ENCODE results near the gene SMCR8. TPM values are rescaled to one million over a fixed set of nuclear protein-coding genes. Genes with fewer than 3 reads are reported as not detected.

SMCR8 gene
- total and polyA plus RNA-seq, 3 experiments from 2014 or later: 4.9 to 26.9 (median 26.7) TPM

DNA sequence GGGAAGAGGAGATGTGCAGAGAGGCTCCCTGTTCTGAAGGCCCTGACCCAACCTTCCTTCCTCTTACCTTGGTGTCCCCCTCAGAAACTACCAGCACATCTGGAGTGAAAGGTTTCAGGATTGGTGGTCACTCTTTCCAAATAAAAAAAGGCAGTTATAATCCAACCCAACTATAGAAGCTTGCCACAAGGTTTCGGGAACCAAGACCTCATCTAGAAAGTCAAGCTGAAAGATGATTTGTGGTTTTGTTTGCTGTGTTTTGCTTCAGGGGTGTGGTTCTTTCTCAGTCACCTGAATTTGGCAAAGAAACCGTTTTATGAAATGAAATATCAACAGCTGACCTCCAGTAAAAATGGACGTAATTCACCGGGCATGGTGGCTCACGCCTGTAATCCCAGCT, 28.9 kb downstream of the SMCR8 start:
- Histone ChIP-seq H3K4me1 (ENCODE audit: insufficient read depth, low read length) (no peaks in the 10 kb centered on the region), H3K27ac (ENCODE audit: low read depth, low read length) (no peak overlapping the region), H3K9me3 (ENCODE audit: low read length) (no peaks in the 10 kb centered on the region), H3K36me3 (ENCODE audit: insufficient read depth, low read length) (peaks cover 3% of the 10 kb centered on the region), H3K4me3 (ENCODE audit: low read length) (no peak overlapping the region), H3K27me3 (ENCODE audit: insufficient read depth, low read length, poor library complexity, severe bottlenecking) (no peaks in the 10 kb centered on the region)
- ChIA-PET POLR2A (no interaction called here), CTCF (no interaction called here)
- H3K27ac Mint-ChIP-seq: peak overlapping the region in 2 of 8 donors; percentile 26 to 78
- no peak for DNase-seq
- no peaks in the 10 kb centered on the region for H3K27me3 Mint-ChIP-seq
- H3K9me3 Mint-ChIP-seq: no peaks in the 10 kb centered on the region
- peaks cover 0 to 4% (median 0%) of the 10 kb centered on the region in 3 donors for H3K4me1 Mint-ChIP-seq
- no peak overlapping the region for H3K4me3 Mint-ChIP-seq
- peaks cover 4 to 66% (median 14%) of the 10 kb centered on the region in 3 donors for H3K36me3 Mint-ChIP-seq

DNA sequence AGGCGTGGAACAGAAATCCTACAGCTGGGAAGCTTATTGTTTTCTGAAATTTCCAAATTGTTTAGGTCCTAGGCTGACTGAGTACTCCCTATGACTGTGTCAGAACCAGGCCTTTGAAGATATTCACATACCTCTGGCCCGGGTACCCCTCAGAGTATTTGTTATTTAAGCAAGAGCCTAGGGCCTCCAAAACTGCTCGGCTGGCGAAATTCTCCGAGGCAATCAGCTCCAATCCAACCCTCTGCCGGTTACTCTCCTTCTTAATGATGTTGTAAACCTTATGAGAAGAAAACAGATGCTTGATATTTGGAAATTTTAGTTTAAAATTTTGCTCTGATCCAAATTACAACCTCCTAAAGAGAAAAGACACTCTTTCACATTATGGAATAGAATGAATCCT, 38.4 kb downstream of the SMCR8 start:
- no peak for DNase-seq
- ChIA-PET POLR2A (no interaction called here), CTCF (no interaction called here)
- no peaks in the 10 kb centered on the region for H3K27me3 Mint-ChIP-seq
- peaks cover 0 to 43% (median 5%) of the 10 kb centered on the region in 3 donors for H3K36me3 Mint-ChIP-seq
- H3K4me3 Mint-ChIP-seq: no peak overlapping the region
- peaks cover 8% of the 10 kb centered on the region for H3K36me3 ChIP-seq (ENCODE audit: insufficient read depth, low read length)
- peak overlapping the region in 1 of 8 donors; percentile 41 for H3K27ac Mint-ChIP-seq
- H3K27me3 ChIP-seq (ENCODE audit: insufficient read depth, low read length, poor library complexity, severe bottlenecking): no peaks in the 10 kb centered on the region
- no peaks in the 10 kb centered on the region for H3K9me3 ChIP-seq (ENCODE audit: low read length)
- H3K4me1 Mint-ChIP-seq: peaks cover 0 to 1% (median 0%) of the 10 kb centered on the region in 3 donors
- H3K4me3 ChIP-seq (ENCODE audit: low read length): no peak overlapping the region
- H3K27ac ChIP-seq (ENCODE audit: low read depth, low read length): no peak overlapping the region
- no peaks in the 10 kb centered on the region for H3K4me1 ChIP-seq (ENCODE audit: insufficient read depth, low read length)
- H3K9me3 Mint-ChIP-seq: no peaks in the 10 kb centered on the region

DNA sequence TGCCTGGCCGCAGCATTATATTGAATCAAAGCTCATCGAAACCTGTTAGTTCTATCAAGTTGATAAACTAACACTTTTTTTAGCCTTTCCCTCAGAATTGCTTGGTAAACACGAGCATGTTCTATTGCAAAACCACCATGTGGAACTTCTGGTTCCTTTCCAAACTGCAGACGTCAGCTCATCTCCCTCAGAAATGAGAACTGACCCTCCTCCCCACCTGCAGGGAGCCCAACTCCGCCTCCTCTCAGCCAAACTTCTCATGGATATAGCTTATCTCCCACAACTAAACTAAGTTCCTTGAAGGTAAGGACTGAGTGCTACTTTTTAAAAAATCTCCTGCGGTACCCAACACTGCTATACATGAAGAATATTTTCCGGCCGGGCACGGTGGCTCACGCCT, 41.5 kb downstream of the SMCR8 start:
- no peaks in the 10 kb centered on the region for H3K9me3 ChIP-seq (ENCODE audit: low read length)
- H3K4me1 ChIP-seq (ENCODE audit: insufficient read depth, low read length): no peaks in the 10 kb centered on the region
- Mint-ChIP-seq H3K27ac (no peak overlapping the region), H3K36me3 (peaks cover 0 to 36% (median 5%) of the 10 kb centered on the region in 3 donors), H3K4me1 (peaks cover 0 to 1% (median under 1%) of the 10 kb centered on the region in 3 donors), H3K9me3 (no peaks in the 10 kb centered on the region), H3K4me3 (no peak overlapping the region), H3K27me3 (no peaks in the 10 kb centered on the region)
- no peak for DNase-seq
- H3K36me3 ChIP-seq (ENCODE audit: insufficient read depth, low read length): peaks cover 8% of the 10 kb centered on the region
- no peaks in the 10 kb centered on the region for H3K27me3 ChIP-seq (ENCODE audit: insufficient read depth, low read length, poor library complexity, severe bottlenecking)
- no peak overlapping the region for H3K27ac ChIP-seq (ENCODE audit: low read depth, low read length)
- no peak overlapping the region for H3K4me3 ChIP-seq (ENCODE audit: low read length)
- ChIA-PET POLR2A (no interaction called here), CTCF (no interaction called here)

DNA sequence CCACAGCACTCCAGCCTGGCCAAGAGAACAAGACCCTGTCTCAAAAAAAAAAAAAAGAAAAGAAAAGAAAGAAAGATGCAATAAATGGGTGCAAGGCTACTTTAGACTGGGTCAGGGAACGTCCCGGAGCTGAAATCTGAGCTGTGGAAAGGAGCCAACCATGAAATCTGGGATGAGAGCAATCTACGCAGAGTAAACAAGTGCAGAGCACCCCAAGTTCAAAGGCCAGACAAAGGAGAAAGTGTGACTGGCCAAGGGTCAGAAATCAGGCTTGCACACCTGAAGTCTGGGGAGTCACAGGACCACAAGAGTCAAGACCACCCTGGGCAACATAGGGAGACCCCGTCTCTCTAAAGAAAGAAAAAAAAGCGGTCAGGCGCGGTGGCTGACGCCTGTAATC, 45.4 kb downstream of the SMCR8 start:
- Mint-ChIP-seq H3K27ac (peak overlapping the region in 2 of 8 donors; percentile 51 to 74), H3K9me3 (no peaks in the 10 kb centered on the region), H3K4me3 (peak overlapping the region in 3 of 7 donors; percentile 20 to 56 (median 24)), H3K27me3 (no peaks in the 10 kb centered on the region), H3K4me1 (peaks cover 14 to 20% (median 17%) of the 10 kb centered on the region in 3 donors), H3K36me3 (peaks cover 0 to 12% (median under 1%) of the 10 kb centered on the region in 3 donors)
- POLR2A ChIA-PET: no interaction called here
- CTCF ChIA-PET: no interaction called here
- no peaks in the 10 kb centered on the region for H3K9me3 ChIP-seq (ENCODE audit: low read length)
- no peak for DNase-seq
- peaks cover 8% of the 10 kb centered on the region for H3K4me1 ChIP-seq (ENCODE audit: insufficient read depth, low read length)
- H3K27ac ChIP-seq (ENCODE audit: low read depth, low read length): no peak overlapping the region
- H3K27me3 ChIP-seq (ENCODE audit: insufficient read depth, low read length, poor library complexity, severe bottlenecking): no peaks in the 10 kb centered on the region
- no peak overlapping the region for H3K4me3 ChIP-seq (ENCODE audit: low read length)
- no peaks in the 10 kb centered on the region for H3K36me3 ChIP-seq (ENCODE audit: insufficient read depth, low read length)

DNA sequence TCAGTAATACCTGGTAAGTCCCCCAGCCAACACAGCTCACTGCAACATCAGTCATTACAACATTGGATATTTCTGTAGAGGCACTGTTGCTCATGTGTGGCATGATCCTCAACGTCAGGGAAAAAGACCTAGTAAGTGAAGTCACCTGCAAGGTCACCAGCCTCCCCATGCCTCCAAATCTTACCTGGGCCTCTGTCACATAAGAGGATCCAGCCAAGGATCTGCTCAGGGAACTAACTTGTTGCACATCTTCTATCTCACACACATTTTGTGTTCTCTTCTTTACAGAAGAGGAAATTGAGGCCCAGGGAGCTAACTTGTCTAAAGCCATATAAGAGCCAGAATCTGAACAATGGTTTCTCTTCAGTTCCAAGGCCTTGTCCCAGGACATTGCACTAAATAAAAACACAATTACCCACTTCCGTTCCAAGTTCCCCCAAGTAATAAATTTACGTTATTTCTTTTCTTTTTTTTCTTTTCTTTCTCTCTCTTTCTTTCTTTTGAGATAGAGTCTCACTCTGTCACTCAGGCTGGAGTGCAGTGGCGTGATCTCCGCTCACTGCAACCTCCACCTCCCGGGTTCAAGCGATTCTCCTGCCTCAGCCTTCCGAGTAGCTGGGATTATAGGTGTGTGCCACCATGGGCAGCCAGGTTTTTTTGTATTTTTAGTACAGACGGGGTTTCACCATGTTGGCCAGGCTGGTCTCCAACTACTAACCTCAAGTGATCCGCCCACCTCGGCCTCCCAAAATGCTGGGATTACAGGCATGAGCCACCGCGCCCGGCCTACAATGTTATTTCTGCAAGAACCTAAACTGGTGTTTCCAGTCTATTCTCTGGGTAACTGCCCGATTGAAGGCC, 47.0 kb downstream of the SMCR8 start:
- ChIA-PET POLR2A (interaction anchor here (1.1 to 1.4 kb wide), 2 partner anchors 101 to 179 kb away, joined by 6 to 7 read pairs; partner anchors contain the start of genes ALKBH5 and MIEF2), CTCF (interaction anchor here (1.0 kb wide), 2 partner anchors 15 to 30 kb away, joined by 3 to 4 read pairs; no protein-coding TSS in a partner anchor)
- H3K4me1 Mint-ChIP-seq: peaks cover 13 to 20% (median 17%) of the 10 kb centered on the region in 3 donors
- H3K9me3 ChIP-seq (ENCODE audit: low read length): no peaks in the 10 kb centered on the region
- H3K36me3 Mint-ChIP-seq: peaks cover 0 to 7% (median 0%) of the 10 kb centered on the region in 3 donors
- H3K4me3 ChIP-seq (ENCODE audit: low read length): peak overlapping the region; percentile 78
- no peaks in the 10 kb centered on the region for H3K27me3 Mint-ChIP-seq
- H3K36me3 ChIP-seq (ENCODE audit: insufficient read depth, low read length): no peaks in the 10 kb centered on the region
- H3K27me3 ChIP-seq (ENCODE audit: insufficient read depth, low read length, poor library complexity, severe bottlenecking): no peaks in the 10 kb centered on the region
- peak overlapping the region; percentile 89 to 98 (median 93) for H3K4me3 Mint-ChIP-seq
- peak overlapping the region; percentile 54 to 88 (median 72) for H3K27ac Mint-ChIP-seq
- DNase-seq: no peak
- H3K27ac ChIP-seq (ENCODE audit: low read depth, low read length): peak overlapping the region; percentile 47
- H3K9me3 Mint-ChIP-seq: no peaks in the 10 kb centered on the region
- peaks cover 8% of the 10 kb centered on the region for H3K4me1 ChIP-seq (ENCODE audit: insufficient read depth, low read length)

DNA sequence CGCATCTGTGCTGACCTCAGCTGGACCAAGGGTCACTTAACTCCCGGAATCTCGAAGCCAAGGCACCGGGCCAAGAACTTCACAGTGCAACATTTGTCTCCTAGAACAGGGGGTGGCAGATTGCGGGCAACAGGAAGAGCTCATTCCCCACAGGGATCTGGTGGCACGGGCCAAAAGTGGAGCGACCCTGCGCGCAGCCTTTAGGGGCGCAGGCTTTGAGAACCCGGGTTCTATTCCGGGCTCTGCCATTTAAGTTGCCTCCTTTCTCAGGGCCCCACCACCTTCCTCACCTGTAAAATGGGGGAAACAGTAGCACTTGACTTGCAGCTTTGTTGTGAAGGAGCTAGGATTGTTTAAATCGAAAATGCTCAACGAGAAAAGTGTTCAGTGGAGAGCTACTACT, 47.6 kb downstream of the SMCR8 start:
- Mint-ChIP-seq H3K9me3 (no peaks in the 10 kb centered on the region), H3K27me3 (no peaks in the 10 kb centered on the region), H3K4me1 (peaks cover 13 to 20% (median 17%) of the 10 kb centered on the region in 3 donors), H3K4me3 (peak overlapping the region; percentile 89 to 98 (median 93)), H3K27ac (peak overlapping the region; percentile 54 to 88 (median 76)), H3K36me3 (peaks cover 0 to 7% (median 0%) of the 10 kb centered on the region in 3 donors)
- no peaks in the 10 kb centered on the region for H3K36me3 ChIP-seq (ENCODE audit: insufficient read depth, low read length)
- ChIA-PET POLR2A (interaction anchor here (0.9 to 1.4 kb wide), 4 partner anchors 13 to 179 kb away, joined by 3 to 7 read pairs (median 5); partner anchors contain the start of genes ALKBH5, MIEF2, SMCR8 and TOP3A), CTCF (interaction anchor here (0.9 to 1.0 kb wide), 3 partner anchors 16 to 179 kb away, joined by 3 to 4 read pairs (median 3); partner anchors contain the start of gene ALKBH5)
- peak in 1 of 5 donors; percentile 5 for DNase-seq
- no peaks in the 10 kb centered on the region for H3K9me3 ChIP-seq (ENCODE audit: low read length)
- peak overlapping the region; percentile 47 for H3K27ac ChIP-seq (ENCODE audit: low read depth, low read length)
- peaks cover 8% of the 10 kb centered on the region for H3K4me1 ChIP-seq (ENCODE audit: insufficient read depth, low read length)
- no peaks in the 10 kb centered on the region for H3K27me3 ChIP-seq (ENCODE audit: insufficient read depth, low read length, poor library complexity, severe bottlenecking)
- H3K4me3 ChIP-seq (ENCODE audit: low read length): peak overlapping the region; percentile 78

GRCh38 chr17:18363101-18364049, 48.3 kb downstream of the SMCR8 start, which contains the start of gene SHMT1:
TSS of gene SHMT1 (minus strand) at chr17:18363550. CDS start at chr17:18355981, 7,569 bp downstream.
- H3K27ac Mint-ChIP-seq: peak within 1 kb of the TSS; percentile 61 to 94 (median 78)
- CTCF ChIA-PET: interaction anchor here (0.9 to 1.0 kb wide), 3 partner anchors 17 to 180 kb away, joined by 3 to 4 read pairs (median 3); partner anchors contain the start of gene ALKBH5
- Histone ChIP-seq H3K9me3 (ENCODE audit: low read length) (no peaks in the 10 kb centered on the region), H3K36me3 (ENCODE audit: insufficient read depth, low read length) (no peaks in the 10 kb centered on the region), H3K4me3 (ENCODE audit: low read length) (peak within 1 kb of the TSS; percentile 78), H3K27me3 (ENCODE audit: insufficient read depth, low read length, poor library complexity, severe bottlenecking) (no peaks in the 10 kb centered on the region), H3K4me1 (ENCODE audit: insufficient read depth, low read length) (peaks cover 8% of the 10 kb centered on the region), H3K27ac (ENCODE audit: low read depth, low read length) (peak within 1 kb of the TSS; percentile 47)
- peaks cover 13 to 20% (median 17%) of the 10 kb centered on the region in 3 donors for H3K4me1 Mint-ChIP-seq
- no peaks in the 10 kb centered on the region for H3K27me3 Mint-ChIP-seq
- POLR2A ChIA-PET: interaction anchor here (0.9 to 1.4 kb wide), 4 partner anchors 12 to 180 kb away, joined by 3 to 7 read pairs (median 5); partner anchors contain the start of genes ALKBH5, MIEF2, SMCR8 and TOP3A
- DNase-seq: peak; percentile 87 to 92 (median 90)
- peaks cover 0 to 7% (median 0%) of the 10 kb centered on the region in 3 donors for H3K36me3 Mint-ChIP-seq
- H3K4me3 Mint-ChIP-seq: peak within 1 kb of the TSS; percentile 89 to 98 (median 93)
- H3K9me3 Mint-ChIP-seq: no peaks in the 10 kb centered on the region
